Hematopoietic multipotent progenitor cell (in vitro differentiated cells): ENCODE data around the gene ASB10. TPM values are rescaled to one million over a fixed set of nuclear protein-coding genes. Genes with fewer than 3 reads are reported as not detected.

Experiments
- DNase-seq, 3 donors: peaks; one replicate each; pipeline ENCODE4 v3.0.0-alpha.2; 2011 to 2015; ENCODE audit warnings: low read depth in 2 of 3, low spot score in 2 of 3
- total RNA-seq: library from RNA; depleted of rRNA; stranded (reverse); fragments of >200 nt; gene quantifications from one replicate; pipeline ENCODE4 v1.2.3, GENCODE V29; 2012

ASB10 gene
- total RNA-seq, 1 donor = not detected

DNA sequence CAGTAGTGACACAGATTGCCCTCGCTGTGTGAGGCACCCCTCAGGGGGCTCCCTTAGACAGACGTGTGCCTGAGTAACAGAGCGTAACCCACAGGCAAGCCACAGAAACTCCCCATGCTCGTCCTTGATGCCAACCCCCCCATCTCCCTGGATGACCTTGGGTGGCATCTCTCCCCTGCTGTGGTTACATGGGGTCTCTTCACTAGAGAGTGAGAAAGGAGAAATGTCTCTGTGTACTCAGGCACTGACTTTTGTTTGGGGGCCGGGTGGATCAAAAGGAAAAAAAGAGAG, 1.1 kb upstream of the ASB10 start:
- DNase-seq = no peak

DNA sequence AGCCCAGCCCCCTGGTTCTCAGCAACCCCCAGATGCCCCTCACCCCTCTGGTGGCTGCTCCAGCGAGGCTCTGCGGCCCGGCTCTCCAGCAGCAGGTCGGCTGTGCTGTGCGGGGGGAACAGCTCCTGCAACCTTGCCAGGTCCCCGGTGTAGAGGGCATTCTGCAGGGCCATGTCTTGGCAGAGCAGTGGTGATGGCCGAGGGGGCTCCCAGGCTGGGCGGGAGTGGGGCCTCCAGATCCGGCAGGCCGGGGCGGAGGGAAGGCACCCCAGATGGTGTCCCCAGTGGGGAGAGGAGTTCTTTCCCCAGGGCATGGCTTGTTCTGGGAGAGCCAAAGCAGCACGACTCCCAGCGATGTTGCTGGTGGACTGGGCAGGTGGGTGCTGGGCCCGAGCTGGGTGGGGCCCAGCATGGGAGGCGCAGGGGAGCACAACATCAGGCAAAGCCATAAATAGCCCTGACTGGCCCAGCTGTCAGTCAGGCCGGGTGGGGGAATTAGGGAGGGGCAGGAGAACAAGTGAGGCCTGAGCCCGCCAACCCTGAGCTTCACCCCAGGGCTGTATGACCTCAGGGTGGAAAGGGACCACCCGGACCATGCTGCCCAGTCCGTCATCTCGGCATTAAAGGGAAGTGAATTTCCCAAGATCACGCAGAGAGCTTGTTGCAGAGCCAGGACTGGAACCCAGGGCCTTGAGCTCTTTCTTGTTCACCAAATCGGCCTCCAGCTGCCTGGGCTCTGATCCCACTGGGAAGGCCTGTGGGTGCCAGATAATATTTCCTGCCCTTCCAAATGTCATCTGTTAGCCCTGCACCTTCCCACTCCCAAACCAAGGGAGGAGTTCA, 580 bp upstream of the ASB10 start:
- no peak for DNase-seq

DNA sequence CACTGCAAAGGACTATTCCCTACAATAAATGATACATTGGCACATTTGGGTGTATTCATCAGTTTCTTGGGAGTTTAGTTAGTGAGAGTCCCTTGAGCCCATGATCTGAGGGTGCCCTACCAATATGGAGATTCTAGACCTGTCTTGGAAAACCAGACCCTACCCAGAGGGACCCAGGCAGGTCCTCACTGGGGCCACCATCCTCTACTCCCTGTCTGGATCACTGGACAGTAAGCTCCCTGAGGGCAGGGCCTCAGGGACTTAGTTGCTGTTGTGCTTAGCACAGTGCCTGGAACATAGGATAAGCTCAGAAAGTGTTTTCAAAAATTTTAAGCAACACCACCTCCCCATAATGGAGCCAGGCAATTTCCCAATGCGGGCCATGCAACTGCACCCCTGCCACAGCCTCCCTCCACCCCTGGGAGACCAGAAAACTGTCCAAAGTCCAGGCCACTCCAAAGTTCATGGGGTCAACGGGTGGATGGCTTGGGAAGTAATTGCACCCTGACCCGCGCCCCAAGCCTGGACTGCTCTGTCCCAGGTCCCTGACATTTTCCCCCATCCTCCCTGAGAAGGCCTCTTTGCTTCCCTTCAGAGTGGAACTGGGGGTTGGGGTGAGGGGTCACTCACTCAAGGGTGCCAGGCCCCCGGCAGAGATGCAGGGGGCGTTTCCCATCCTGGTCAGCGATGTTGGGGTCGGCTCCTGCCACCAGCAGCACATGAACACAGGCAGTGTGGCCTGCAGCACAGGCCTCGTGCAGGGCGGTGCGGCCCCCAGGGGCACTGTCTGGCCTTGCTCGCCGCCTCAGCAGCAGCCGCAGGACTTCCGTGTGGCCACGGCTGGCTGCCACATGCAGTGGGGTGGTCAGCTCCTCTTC, 1.0 kb downstream of the ASB10 start:
- no peak for DNase-seq

- no peak for DNase-seq
Observed at GRCh38 chr7:151181011-151181431, 6.0 kb downstream of the ASB10 start.

GRCh38 chr7:151179946-151180345, 7.1 kb downstream of the ASB10 start:
- DNase-seq = no peak

- no peak for DNase-seq
Observed at GRCh38 chr7:151179287-151179860, 7.7 kb downstream of the ASB10 start.

- no peak for DNase-seq
Observed at GRCh38 chr7:151178831-151179230, 8.2 kb downstream of the ASB10 start.

DNA sequence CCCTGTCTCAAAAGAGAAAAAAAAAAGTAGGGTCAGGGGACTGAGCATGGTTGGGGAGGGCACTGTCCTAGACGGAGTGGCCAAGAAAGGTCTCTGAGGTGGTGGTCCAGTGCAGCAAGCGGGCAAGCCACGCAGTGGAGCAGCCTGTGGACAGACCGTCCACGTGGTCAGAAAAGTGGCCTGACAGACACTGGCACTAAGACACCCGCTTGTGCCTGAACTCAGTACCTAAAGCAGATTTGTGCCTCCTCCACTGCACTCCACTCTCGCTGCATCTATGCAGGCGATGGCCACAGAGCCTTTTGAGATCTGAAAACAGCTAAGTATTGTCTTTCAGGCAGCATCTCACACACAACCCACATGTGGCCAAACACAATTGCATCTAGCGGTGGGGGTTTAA, 8.8 kb downstream of the ASB10 start:
- DNase-seq = no peak

- no peak for DNase-seq
Observed at GRCh38 chr7:151177310-151177709, 9.7 kb downstream of the ASB10 start.

DNA sequence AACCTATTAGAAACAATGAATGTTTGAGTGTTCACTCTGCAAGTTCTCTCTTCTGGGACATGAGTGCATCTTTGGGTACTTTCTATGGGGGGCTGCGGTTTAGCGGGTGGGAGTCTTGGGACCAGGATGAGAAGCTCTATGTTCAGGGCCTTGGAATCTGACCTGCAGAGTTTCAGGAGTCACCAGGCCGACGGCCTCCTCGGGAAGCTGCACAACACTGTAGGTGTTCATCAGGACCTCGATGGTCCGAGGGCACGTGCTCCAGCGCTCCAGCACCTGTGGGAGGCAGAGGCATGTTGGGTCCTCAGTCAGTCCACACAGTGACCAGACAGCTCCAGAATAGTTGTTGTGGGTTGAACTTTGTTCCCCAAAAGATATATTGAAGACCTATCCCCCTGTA, 10.6 kb downstream of the ASB10 start:
- DNase-seq = no peak

- no peak for DNase-seq
Observed at GRCh38 chr7:151175793-151176311, 11.2 kb downstream of the ASB10 start.

- no peak for DNase-seq
Observed at GRCh38 chr7:151175047-151175792, 11.8 kb downstream of the ASB10 start.

- peak in 2 of 3 donors; percentile 62 to 65 for DNase-seq
Observed at GRCh38 chr7:151174246-151175046, 12.6 kb downstream of the ASB10 start.

GRCh38 chr7:151173386-151174245, 13.4 kb downstream of the ASB10 start:
- no peak for DNase-seq

- peak; percentile 73 to 82 (median 80) for DNase-seq
Observed at GRCh38 chr7:151172273-151173141, 14.5 kb downstream of the ASB10 start.

- no peak for DNase-seq
Observed at GRCh38 chr7:151168787-151169162, 18.3 kb downstream of the ASB10 start.

DNA sequence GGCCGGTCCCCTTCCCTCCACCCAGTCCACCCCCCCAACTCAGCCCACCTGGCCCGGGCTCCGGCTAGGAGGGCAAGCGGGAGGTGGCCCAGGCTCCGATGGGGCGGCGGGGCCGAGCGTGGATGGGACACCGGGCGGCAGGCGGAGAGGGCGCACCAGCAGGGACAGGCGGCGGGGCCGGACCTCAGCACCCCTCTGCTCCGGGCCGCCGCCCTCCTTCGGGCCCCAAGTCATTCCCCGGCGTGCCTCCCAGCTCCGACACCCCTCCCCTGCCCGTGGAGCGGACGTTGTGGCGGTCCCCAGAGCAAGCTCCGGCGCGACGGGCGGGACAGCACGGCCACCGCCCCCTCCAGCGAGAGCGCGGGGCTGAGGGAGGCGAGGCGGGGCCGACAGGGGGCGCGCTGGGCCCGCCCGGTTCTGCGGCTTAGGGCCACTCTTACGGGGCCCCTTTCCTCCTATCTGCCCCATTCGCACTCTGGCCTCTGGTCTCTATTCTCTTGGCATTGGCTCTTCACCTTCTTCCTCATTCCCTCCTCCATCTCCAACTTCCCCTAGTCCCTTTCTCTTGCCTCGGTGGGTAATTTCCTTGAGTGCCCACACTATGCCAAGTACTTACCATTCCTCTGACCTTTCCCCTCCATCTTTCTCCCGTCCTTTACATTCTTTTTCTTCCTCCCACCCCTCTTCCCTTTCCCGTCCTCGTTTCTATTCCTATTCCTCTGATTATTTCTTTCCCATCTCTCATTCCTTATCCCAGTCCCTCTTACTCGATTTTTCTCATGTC, 18.9 kb downstream of the ASB10 start:
- peak in 2 of 3 donors; percentile 53 to 64 for DNase-seq
